KBM-7 (cell line): Measurements from ENCODE around the gene SZT2.
A peak's percentile ranks its signal among the peaks of the same experiment; 100 is the strongest.

Source experiments
- DNase-seq: peaks from one replicate; pipeline ENCODE4 v3.0.0-alpha.2; 2015
- in situ Hi-C: fragments of 300-500 bp; cut with MboI; formaldehyde crosslinking; loops from 2 replicates; pipeline ENCODE4 v1.14.3; 2020; ENCODE audit warnings: low sequenced_read_pairs, low pct_unique_long_range_greater_than_20kb, mixed read lengths

SZT2 gene

GRCh38 chr1:43389326-43390313, at the start of gene SZT2, which contains the start of gene MED8:
Gene SZT2 (plus strand): TSS chr1:43389899. CDS start chr1:43389969, 70 bp downstream.
Gene MED8 (minus strand): TSS chr1:43389800. CDS start chr1:43389764, 36 bp downstream.
- in situ Hi-C loops, result no loop called here
- peak; percentile 94 for DNase-seq

- DNase-seq, result no peak
- in situ Hi-C loops, result no loop called here
These were observed 49.1 kb upstream of the SZT2 start for GRCh38 chr1:43340559-43340958.

DNA sequence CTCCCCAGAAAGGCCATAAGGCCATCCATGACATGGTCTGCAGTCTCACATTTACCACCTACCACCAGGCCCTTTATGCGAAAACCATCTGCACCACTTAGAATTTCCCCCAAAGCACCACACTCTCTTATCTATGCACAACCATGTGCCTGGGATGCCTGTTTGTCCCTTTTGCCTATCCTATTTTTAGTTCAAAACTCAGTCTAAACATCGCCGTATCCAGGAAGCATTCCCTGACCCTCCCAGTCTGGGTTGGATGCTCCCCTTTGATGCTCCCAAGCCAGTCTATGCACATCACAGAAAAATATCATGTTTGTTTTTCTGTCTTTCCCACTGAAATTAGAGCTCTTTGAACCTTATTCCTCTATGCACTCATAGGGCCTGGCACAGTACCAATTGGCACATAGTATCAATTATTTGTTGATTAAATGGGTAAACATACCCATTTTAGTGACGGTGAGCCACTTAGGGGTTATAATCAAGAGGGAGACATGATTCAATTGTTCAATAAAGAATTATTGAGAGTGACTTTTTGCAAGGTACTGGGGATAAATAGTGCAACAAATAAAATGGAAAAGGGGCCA, 45.3 kb upstream of the SZT2 start:
- no peak for DNase-seq
- in situ Hi-C loops, result no loop called here

DNA sequence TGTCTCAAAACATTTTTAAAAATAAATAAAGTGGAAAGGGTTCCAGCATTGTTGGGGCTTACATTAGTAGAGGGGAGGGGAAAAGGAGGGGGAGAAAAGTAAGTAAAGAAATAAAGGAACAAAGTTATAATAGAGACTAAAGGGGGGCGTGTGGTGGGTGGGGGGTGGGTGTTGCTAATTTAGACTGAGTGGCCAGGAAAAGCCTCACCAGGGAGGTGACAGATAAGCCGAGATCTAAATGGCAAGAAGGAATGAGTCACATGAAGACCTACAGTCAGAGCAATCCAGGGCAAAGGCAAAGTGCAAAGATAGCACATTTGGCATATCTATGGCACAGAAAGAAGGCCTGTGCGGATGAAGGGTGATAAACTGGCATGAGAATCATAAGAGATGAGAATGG, 44.6 kb upstream of the SZT2 start:
- DNase-seq, result no peak
- in situ Hi-C loops, result no loop called here

DNA sequence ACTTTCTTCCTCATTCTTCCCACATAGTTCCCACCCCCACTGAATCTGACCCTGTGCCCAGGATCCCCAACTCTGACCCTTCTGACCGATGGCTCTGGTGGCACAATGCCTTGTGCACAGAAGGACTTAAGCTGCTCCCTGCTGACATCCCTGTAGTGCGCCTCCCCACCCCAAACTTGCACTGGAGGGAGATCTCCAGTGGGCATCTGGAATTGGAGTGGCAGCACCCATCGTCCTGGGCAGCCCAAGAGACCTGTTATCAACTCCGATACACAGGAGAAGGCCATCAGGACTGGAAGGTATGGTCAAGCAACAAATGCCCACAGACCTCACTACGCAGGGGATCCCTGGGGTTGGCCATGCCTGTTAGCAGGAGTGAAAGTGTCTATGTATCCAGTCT, 43.1 kb upstream of the SZT2 start:
- no peak for DNase-seq
- in situ Hi-C loops, result no loop called here

DNA sequence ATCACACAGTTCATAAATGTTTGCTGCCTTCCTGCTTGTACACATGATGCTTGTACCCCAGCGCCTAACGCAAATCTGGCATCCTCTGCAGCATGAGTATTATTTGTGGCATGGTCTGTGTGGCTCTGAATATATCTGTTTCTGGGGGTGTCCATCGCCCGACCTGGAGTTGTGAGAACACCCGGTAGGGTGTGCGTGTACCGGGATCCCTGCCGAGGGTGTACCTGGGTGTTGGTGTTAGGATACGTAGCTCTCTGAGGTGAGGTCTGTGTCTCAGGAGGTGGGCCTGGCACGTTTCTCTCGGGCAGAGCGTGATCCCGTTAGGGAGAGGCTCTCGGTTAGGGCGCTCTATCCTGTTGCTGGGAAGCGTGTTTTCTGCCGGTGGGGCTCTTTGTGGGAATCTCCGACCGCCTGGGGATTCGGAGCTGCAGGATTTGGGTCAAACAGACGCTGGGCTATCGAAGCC, 41.3 kb upstream of the SZT2 start:
- in situ Hi-C loops, result no loop called here
- DNase-seq, result no peak

- no peak for DNase-seq
- in situ Hi-C loops, result no loop called here
These were observed 40.7 kb upstream of the SZT2 start for GRCh38 chr1:43348809-43349593.

DNA sequence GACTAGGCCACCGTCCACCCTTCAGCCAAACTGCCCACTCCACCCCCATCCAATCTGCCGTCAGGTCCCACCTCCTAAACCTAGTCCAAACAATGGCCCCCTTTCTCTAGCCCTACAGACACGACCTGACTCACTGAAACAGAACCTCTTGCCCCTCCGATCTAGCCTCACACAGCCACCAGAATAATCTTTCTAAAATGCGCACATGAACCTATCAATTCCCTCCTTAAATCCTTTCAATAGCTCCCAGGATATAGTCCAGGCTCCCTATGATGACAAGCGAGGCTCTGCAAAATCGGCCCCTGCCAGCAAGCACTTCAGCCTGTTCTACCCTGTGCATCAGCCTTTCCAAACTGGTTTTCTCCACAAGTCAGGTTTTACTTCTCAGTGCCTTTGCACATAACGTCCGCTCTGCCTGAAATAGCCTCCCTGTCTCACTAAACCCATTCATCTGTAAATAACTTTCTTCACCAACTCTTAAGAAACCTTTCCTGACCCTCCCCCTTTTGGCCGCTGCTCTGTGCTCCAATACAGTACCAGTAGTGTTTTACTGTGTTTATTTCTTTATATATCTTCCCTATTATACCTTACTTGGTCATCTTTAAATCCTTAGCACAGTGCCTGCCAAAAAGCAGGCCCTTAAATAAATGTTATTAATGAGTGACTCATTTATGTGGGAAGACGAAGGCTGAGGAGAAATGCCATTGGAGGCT, 39.9 kb upstream of the SZT2 start:
- DNase-seq, result no peak
- in situ Hi-C loops, result no loop called here

- no peak for DNase-seq
- in situ Hi-C loops, result no loop called here
These were observed 38.7 kb upstream of the SZT2 start for GRCh38 chr1:43350976-43351375.

DNA sequence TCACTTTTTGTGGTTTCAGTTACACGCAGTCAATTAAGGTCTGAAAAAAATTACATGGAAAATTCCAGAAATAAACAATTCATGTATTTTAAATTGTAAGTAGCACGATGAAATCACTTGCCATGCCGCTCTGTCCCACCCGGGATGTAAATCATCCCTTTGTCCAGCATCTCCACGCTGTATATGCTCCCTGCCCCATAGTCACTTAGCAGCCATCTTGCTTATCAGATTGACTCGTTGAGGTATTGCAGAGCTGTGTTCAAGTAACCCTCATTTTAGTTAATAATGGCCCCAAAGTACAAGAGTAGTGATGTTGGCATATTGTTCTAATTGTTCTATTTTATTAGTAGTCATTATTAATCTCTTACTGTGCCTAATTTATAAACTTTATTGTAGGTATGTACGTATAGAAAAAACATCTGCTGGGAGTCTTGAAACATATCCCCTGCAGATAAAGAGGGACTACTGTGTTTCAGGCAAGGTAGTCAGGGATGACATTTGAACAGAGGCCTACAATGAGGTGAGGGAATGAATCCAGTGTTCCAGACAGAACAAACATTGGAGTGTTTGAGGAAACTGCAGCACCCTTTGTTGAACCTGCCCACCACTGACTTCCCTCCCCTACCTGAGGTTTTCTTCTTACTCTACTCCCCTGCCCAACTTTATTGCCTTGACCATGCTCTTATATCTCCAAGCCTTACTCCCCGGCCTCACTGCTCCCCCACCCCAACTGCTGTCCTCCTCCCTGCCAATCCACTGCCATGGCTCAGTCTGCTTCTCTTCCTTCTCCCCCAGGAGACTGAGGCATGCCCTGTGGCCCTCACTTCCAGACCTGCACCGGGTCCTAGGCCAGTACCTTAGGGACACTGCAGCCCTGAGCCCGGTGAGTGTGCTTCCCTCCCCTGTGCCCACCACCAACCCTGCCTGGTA, 38.0 kb upstream of the SZT2 start:
- DNase-seq, result no peak
- in situ Hi-C loops, result no loop called here

GRCh38 chr1:43352351-43352705, 37.4 kb upstream of the SZT2 start:
- no peak for DNase-seq
- in situ Hi-C loops, result no loop called here

DNA sequence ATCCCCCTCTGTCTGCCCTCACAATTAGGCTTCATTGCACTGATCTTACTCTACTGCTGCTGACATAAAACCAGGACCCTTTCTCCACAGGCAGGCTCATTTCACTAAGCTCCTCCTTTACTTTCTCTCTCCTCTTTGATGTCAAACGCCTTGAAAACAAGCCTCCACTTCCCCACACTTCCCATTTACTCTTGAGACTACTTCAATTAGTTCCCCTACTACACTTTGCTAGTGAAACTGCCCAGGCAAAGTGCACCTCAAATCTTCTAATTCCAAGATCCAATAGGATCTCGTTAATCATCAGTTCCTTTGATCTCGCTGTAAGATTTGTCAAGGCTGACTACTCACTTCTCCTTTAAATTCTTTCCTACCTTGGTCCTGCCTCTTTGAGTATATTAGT, 36.8 kb upstream of the SZT2 start:
- in situ Hi-C loops, result no loop called here
- DNase-seq, result no peak

GRCh38 chr1:43354471-43354870, 35.2 kb upstream of the SZT2 start:
- no peak for DNase-seq
- in situ Hi-C loops, result no loop called here

DNA sequence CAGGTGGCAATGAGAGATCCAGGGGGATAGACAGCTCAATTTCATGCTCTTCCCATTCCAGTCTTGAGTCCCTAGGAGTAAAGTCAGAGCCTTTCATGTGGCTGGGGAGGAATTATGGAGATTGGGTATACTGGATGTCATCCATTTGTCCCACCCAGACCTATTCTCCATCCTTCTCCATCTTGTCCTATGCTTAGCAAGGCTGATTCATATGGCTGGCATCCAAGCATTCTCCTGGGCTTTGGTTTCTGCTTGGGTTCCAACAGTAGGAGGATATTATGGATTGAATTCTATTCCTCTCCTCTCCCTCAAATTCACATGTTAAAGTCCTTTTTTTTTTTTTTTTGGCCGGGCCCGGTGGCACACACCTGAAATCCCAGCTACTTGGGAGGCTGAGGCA, 34.8 kb upstream of the SZT2 start:
- no peak for DNase-seq
- in situ Hi-C loops, result no loop called here

- in situ Hi-C loops, result no loop called here
- DNase-seq, result no peak
These were observed 32.4 kb upstream of the SZT2 start for GRCh38 chr1:43357251-43357650.

- peak; percentile 76 for DNase-seq
- in situ Hi-C loops, result no loop called here
These were observed 31.5 kb upstream of the SZT2 start for GRCh38 chr1:43358121-43358745.

- DNase-seq, result peak; percentile 97
- in situ Hi-C loops, result no loop called here
These were observed 30.7 kb upstream of the SZT2 start, which contains the start of gene CDC20 for GRCh38 chr1:43358746-43359693. Gene CDC20 (plus strand): TSS chr1:43358981. CDS start chr1:43359216, 235 bp downstream.
